ENCODE measurements around the gene KLHL29.

The KLHL29 gene

DNA sequence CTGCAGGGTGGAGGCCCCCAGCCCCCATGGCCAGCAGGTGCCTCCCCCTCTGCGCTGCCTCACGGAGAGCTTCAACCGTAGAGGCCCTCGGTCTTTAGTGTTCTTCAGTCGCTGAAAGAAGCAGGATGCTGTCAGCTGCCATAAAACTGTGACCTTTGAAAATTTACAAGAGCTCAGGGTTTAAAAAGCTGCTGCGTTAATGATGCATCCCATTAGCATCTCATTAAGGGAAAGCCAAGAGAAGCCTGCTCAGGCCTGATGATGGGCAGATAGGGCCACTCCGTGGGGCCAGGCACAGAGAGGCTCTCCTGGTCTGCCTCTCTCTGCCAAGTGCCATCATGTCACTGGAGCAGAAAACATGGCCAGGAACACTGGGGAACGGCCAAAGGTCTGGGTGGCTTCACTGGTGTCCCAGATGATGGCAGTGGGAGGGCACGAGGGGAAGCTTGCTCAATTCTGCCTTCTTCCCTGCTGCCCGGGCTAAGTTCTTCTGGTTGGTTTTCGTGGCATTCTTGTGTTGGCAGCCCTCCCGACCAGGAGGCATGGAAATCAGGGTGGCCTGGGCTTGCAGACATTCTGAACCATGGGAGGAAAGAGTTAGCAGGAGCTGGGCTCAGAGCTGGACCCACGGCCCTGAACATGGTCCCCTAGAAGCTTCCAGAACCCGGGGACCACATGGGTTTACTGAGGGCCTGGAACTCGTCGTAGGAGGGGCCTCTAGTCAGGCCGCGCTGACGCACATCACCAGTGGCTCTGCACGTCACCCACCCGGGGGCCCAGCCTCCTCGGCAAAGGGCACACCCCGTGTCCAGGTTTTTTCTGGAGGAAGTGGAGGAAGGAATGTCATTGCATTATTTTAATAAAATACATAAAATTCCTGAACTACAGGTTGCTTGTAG is 250.7 kb downstream of the KLHL29 start:
- TF ChIP-seq, protein P1, sequence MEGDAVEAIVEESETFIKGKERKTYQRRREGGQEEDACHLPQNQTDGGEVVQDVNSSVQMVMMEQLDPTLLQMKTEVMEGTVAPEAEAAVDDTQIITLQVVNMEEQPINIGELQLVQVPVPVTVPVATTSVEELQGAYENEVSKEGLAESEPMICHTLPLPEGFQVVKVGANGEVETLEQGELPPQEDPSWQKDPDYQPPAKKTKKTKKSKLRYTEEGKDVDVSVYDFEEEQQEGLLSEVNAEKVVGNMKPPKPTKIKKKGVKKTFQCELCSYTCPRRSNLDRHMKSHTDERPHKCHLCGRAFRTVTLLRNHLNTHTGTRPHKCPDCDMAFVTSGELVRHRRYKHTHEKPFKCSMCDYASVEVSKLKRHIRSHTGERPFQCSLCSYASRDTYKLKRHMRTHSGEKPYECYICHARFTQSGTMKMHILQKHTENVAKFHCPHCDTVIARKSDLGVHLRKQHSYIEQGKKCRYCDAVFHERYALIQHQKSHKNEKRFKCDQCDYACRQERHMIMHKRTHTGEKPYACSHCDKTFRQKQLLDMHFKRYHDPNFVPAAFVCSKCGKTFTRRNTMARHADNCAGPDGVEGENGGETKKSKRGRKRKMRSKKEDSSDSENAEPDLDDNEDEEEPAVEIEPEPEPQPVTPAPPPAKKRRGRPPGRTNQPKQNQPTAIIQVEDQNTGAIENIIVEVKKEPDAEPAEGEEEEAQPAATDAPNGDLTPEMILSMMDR (IDR thresholded peaks at IDR 0.05; ENCODE audit: low read depth, low read length, poor library complexity, severe bottlenecking), result no peak
- TF ChIP-seq EZH2phosphoT487 (IDR thresholded peaks at IDR 0.05; ENCODE audit: borderline replicate concordance, low read length), result no peak
- H3K27me3 ChIP-seq (ENCODE audit: control insufficient read depth, low read length), result no peaks in the 10 kb centered on the region
- no peaks in the 10 kb centered on the region for H3K4me1 ChIP-seq (ENCODE audit: control insufficient read depth, low read length)
- H3K27ac ChIP-seq (ENCODE audit: low read depth, low read length), result no peak overlapping the region
- no peaks in the 10 kb centered on the region for H3K79me2 ChIP-seq (ENCODE audit: control insufficient read depth, low read length)
- no peaks in the 10 kb centered on the region for H3F3A ChIP-seq (ENCODE audit: control insufficient read depth, insufficient read depth)
- H3K36me3 ChIP-seq (ENCODE audit: control insufficient read depth, low read length), result no peaks in the 10 kb centered on the region
- no peak overlapping the region for H3K4me3 ChIP-seq (ENCODE audit: low read length)
- H3K9me3 ChIP-seq (ENCODE audit: control insufficient read depth, insufficient read depth, low read length), result no peaks in the 10 kb centered on the region
- no peak overlapping the region for H3K4me2 ChIP-seq (ENCODE audit: low read length)
- H4K20me1 ChIP-seq (ENCODE audit: control insufficient read depth, insufficient read depth, low read depth, low read length), result no peaks in the 10 kb centered on the region
- H3K9me2 ChIP-seq (replicated peaks; ENCODE audit: control insufficient read depth, low read length), result no peaks in the 10 kb centered on the region

- H3K27me3 ChIP-seq (ENCODE audit: control insufficient read depth, low read length), result no peaks in the 10 kb centered on the region
- H3K36me3 ChIP-seq (ENCODE audit: control insufficient read depth, low read length), result no peaks in the 10 kb centered on the region
- H3K79me2 ChIP-seq (ENCODE audit: control insufficient read depth, low read length), result no peaks in the 10 kb centered on the region
- no peak overlapping the region for H3K4me2 ChIP-seq (ENCODE audit: low read length)
- H3K4me3 ChIP-seq (ENCODE audit: low read length), result no peak overlapping the region
- TF ChIP-seq EZH2phosphoT487 (IDR thresholded peaks at IDR 0.05; ENCODE audit: borderline replicate concordance, low read length), result no peak
- TF ChIP-seq, protein P1 (IDR thresholded peaks at IDR 0.05; ENCODE audit: low read depth, low read length, poor library complexity, severe bottlenecking), result no peak
- no peaks in the 10 kb centered on the region for H3K9me2 ChIP-seq (replicated peaks; ENCODE audit: control insufficient read depth, low read length)
- H3K27ac ChIP-seq (ENCODE audit: low read depth, low read length), result no peak overlapping the region
- no peaks in the 10 kb centered on the region for H4K20me1 ChIP-seq (ENCODE audit: control insufficient read depth, insufficient read depth, low read depth, low read length)
- no peaks in the 10 kb centered on the region for H3K4me1 ChIP-seq (ENCODE audit: control insufficient read depth, low read length)
- no peaks in the 10 kb centered on the region for H3K9me3 ChIP-seq (ENCODE audit: control insufficient read depth, insufficient read depth, low read length)
- no peaks in the 10 kb centered on the region for H3F3A ChIP-seq (ENCODE audit: control insufficient read depth, insufficient read depth)
Observed at GRCh38 chr2:23636426-23636825, 251.4 kb downstream of the KLHL29 start.

DNA sequence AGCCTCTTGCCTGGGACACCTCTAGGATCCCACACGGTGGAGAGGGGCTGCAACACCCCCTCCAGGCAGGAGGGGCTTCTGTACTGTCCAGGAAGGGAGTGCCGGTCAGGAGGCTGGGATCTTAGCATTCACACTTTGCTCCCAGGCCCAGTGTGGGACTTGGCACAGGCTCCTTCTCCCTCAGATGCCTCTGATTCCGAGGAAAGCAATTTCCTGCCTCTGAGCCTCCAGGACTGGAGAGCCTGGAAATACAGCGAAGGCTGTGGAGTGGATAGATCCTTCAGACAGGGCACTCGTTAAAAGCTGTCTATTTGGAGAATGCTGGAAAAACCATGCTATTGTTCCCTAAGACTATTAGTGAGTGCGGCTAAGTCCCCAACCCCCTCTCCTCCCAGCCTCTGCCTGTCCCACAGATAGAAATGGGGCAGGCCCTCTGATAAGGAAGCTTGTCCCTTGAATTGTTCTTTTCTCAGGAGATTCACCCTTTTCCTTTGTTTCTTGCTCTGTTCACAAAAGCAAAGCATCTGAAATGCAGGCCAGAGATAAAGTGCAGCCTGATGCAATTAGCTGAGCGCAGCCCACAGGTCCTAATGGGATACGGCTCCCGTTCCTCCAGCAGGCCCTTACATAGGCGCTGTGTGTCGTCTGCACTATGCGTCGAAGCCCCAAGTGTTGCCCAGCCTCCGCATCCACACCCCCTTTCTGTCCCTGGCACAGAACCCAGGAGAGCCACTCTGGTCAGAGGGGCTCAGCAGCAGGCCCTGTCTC is 252.2 kb downstream of the KLHL29 start:
- H4K20me1 ChIP-seq (ENCODE audit: control insufficient read depth, insufficient read depth, low read depth, low read length), result no peaks in the 10 kb centered on the region
- H3K27me3 ChIP-seq (ENCODE audit: control insufficient read depth, low read length), result no peaks in the 10 kb centered on the region
- no peak overlapping the region for H3K4me2 ChIP-seq (ENCODE audit: low read length)
- H3K9me3 ChIP-seq (ENCODE audit: control insufficient read depth, insufficient read depth, low read length), result no peaks in the 10 kb centered on the region
- H3K36me3 ChIP-seq (ENCODE audit: control insufficient read depth, low read length), result no peaks in the 10 kb centered on the region
- H3K4me1 ChIP-seq (ENCODE audit: control insufficient read depth, low read length), result no peaks in the 10 kb centered on the region
- H3F3A ChIP-seq (ENCODE audit: control insufficient read depth, insufficient read depth), result no peaks in the 10 kb centered on the region
- H3K27ac ChIP-seq (ENCODE audit: low read depth, low read length), result no peak overlapping the region
- TF ChIP-seq EZH2phosphoT487 (IDR thresholded peaks at IDR 0.05; ENCODE audit: borderline replicate concordance, low read length), result no peak
- TF ChIP-seq, protein P1 (IDR thresholded peaks at IDR 0.05; ENCODE audit: low read depth, low read length, poor library complexity, severe bottlenecking), result no peak
- H3K79me2 ChIP-seq (ENCODE audit: control insufficient read depth, low read length), result no peaks in the 10 kb centered on the region
- no peak overlapping the region for H3K4me3 ChIP-seq (ENCODE audit: low read length)
- H3K9me2 ChIP-seq (replicated peaks; ENCODE audit: control insufficient read depth, low read length), result no peaks in the 10 kb centered on the region
